D721Med (cell line): ENCODE measurements around the gene XBP1.
A peak's percentile ranks its signal among the peaks of the same experiment; 100 is the strongest.

Experiments
- DNase-seq: peaks from one replicate; pipeline ENCODE4 v3.0.0; 2011; ENCODE audit warnings: low spot score; ENCODE audit not compliant: insufficient read length
- FAIRE-seq: peaks from 2 replicates; lab custom pipeline; 2011; peaks lifted over from hg19 to GRCh38; lab: Jason Lieb, UNC
- TF ChIP-seq, protein P1 (sequence below): IDR thresholded peaks from 2 replicates; pipeline ENCODE4 v1.5.1; 2012; ENCODE audit warnings: mild to moderate bottlenecking, control low read depth; ENCODE audit not compliant: insufficient read depth; ENCODE audit errors: missing control alignments

Gene XBP1

GRCh38 chr22:28835630-28836189 lies 35.3 kb upstream of the XBP1 start:
- FAIRE-seq (no peak), DNase-seq (no peak)
- TF ChIP-seq, protein P1, sequence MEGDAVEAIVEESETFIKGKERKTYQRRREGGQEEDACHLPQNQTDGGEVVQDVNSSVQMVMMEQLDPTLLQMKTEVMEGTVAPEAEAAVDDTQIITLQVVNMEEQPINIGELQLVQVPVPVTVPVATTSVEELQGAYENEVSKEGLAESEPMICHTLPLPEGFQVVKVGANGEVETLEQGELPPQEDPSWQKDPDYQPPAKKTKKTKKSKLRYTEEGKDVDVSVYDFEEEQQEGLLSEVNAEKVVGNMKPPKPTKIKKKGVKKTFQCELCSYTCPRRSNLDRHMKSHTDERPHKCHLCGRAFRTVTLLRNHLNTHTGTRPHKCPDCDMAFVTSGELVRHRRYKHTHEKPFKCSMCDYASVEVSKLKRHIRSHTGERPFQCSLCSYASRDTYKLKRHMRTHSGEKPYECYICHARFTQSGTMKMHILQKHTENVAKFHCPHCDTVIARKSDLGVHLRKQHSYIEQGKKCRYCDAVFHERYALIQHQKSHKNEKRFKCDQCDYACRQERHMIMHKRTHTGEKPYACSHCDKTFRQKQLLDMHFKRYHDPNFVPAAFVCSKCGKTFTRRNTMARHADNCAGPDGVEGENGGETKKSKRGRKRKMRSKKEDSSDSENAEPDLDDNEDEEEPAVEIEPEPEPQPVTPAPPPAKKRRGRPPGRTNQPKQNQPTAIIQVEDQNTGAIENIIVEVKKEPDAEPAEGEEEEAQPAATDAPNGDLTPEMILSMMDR = no peak

DNA sequence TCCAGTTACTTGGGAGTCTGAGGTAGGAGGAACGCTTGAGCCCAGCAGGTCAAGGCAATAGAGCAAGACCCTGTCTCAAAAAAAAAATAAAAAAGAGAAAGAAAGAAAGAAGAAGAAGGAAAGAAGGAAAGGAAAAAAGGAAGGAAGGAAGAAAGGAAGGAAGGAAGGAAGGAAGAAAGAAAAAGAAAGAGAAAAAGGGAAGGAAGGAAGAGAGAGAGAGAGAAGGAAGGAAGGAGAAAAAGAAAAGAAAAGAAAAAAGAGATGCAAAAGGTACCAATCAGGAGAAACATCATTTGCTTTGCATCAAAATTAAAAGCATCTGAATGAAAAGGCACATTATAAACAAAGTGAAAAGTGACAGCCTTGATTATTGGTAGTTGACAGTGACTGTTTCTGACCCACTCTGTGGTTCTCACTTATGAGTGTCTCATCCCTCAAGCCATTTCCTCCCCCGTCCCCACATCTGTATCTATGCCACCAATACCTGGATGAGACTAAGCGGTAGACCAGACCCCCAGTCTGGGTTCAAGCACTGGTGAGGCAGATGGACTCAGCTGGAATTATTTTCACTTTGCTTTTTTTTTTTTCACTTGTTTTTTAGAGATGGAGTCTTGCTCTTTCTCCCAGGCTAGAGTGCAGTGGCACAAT lies 33.0 kb upstream of the XBP1 start:
- DNase-seq = no peak
- no peak for FAIRE-seq
- TF ChIP-seq, protein P1 = no peak

DNA sequence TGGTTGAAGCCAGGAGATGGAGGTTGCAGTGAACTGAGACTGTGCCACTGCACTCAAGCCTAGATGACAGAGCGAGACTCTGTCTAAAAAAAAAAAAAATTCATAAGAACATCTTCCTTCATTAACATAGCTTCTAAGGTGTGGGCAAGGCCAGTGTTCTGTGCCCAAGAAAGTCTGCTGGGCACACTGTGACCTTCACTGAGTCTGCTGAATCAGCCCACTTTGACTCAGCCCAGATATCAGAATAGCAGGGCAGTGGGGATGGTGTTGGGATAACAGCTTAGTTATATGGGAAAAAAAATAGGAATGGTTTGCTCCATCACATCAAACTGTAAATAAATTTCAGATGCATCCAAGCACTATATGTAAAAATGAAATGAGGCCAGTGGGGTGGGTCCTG lies 32.4 kb upstream of the XBP1 start:
- DNase-seq (no peak), FAIRE-seq (no peak)
- TF ChIP-seq, protein P1 = no peak

GRCh38 chr22:28831140-28832072 lies 31.0 kb upstream of the XBP1 start:
- no peak for FAIRE-seq
- TF ChIP-seq, protein P1 = no peak
- no peak for DNase-seq

DNA sequence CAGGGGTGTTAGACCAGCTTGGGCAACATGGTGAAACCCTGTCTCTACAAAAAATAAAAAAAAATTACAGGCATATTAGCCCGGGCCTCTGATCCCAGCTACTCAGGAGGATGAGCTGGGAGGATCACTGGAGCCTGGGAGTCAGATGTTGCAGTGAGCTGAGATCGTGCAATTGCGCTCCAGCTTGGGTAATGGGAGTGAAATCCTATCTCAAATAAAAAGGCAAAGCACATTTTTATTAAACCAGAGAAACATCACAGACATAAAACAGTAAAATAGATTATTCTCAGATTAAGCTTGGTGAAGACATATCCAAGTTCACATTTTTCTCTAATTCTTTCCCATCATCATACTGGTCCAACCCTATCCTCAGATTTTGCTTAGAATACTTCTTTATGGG lies 30.1 kb upstream of the XBP1 start:
- FAIRE-seq = no peak
- TF ChIP-seq, protein P1 = no peak
- no peak for DNase-seq

DNA sequence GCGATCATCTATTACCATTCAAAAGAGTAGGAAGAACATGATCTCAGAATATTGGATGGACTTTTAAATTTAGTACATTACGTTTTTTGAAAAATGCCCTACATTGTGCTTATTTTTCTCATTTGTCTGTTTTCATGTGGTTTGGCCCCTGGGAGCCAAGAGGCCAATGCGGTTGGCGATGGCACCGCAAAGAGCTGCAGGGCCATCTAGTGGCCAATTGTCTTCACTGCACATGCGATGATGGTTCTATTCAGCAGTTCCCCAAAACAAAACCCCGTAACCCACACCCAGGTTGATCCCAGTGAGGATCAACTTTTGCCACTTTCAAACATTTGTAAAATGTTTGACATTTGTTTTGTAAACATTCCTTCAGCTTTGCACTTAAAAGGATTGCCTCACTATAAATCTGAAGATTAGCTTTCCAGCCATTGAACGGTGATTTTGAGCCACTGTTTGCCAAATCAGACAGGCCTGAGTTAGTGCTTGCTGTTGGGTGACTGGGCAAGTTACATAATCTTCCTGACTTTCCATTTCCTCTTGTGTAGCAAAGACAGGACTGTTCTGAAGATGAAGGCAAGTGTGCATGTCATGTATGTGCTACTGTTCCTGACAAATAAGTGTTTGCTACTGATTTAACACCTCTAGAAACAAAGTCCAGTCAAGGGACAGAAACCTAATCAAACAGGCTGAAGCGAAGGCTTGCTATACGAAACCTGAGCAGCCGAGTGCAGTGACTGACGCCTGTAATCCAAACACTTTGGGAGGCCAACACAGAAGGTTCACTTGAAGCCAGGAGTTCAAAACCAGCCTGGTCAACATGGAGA lies 29.2 kb upstream of the XBP1 start:
- DNase-seq = no peak
- TF ChIP-seq, protein P1 = peak; percentile 95
- no peak for FAIRE-seq
